ENCODE results near the gene ZNF367. TPM values are rescaled to one million over a fixed set of nuclear protein-coding genes. Genes with fewer than 3 reads are reported as not detected.
A peak's percentile ranks its signal among the peaks of the same experiment; 100 is the strongest.

Gene ZNF367
- total RNA-seq, 1 experiment from 2014 or later: 10.1 TPM

DNA sequence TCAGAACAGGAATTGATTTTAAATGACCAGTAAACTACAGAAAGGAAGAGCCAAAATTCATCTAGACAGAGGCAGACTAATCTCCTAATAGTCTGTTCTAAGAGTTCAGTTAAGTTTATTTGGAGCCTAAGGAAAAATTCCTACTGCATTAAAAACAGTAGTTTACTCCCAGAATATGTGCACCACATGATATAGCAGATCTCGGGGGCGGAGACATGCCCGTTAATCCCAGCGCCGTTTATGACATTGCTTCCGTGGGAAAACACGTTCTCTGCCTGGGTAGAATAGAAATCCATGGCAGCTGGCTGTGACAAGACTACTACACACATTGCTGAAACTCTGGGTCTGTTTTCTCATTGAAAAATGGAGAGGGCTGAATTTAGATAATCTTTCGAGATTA is 43.2 kb upstream of the ZNF367 start:
- Histone ChIP-seq H3T11ph (ENCODE audit: low read length) (no peak overlapping the region), H2BK15ac (ENCODE audit: low read depth, low read length) (no peak overlapping the region), H3K23me2 (ENCODE audit: insufficient read length, low read depth, low read length, poor library complexity, severe bottlenecking) (no peaks in the 10 kb centered on the region), H3K18ac (ENCODE audit: insufficient read length, low read depth, low read length) (no peak overlapping the region), H4K8ac (replicated peaks; ENCODE audit: insufficient read length, low read depth, low read length) (no peak overlapping the region), H3K4me2 (ENCODE audit: insufficient read depth, insufficient read length, low read length) (no peak overlapping the region), H2AK5ac (ENCODE audit: insufficient read length, low read length) (no peak overlapping the region), H4K20me1 (ENCODE audit: control insufficient read depth, insufficient read depth, insufficient read length) (no peaks in the 10 kb centered on the region), H3K27me3 (ENCODE audit: insufficient read depth, low read length) (no peaks in the 10 kb centered on the region), H4K5ac (ENCODE audit: insufficient read length, low read depth, low read length) (no peak overlapping the region), H3K79me2 (ENCODE audit: insufficient read depth, low read length) (no peaks in the 10 kb centered on the region), H3K79me1 (ENCODE audit: insufficient read depth, low read depth, low read length, poor library complexity, severe bottlenecking) (no peaks in the 10 kb centered on the region), H3K9me3 (ENCODE audit: control insufficient read depth, low read depth, low read length) (no peaks in the 10 kb centered on the region), H2BK120ac (ENCODE audit: low read depth, low read length, poor library complexity, severe bottlenecking) (no peak overlapping the region), H2BK20ac (ENCODE audit: low read depth, low read length, poor library complexity, severe bottlenecking) (no peak overlapping the region), H3K27ac (ENCODE audit: insufficient read length, low read depth, low read length) (no peak overlapping the region), H3K56ac (ENCODE audit: insufficient read length, low read depth, low read length) (no peak overlapping the region), H2BK5ac (ENCODE audit: insufficient read length, low read length) (no peak overlapping the region), H3K14ac (ENCODE audit: insufficient read depth, low read length) (no peak overlapping the region), H3K4me1 (ENCODE audit: insufficient read depth, low read length) (peaks cover 3% of the 10 kb centered on the region; the same call in 1 of the 2 replicates), H3K23ac (ENCODE audit: insufficient read length, low read depth, low read length) (no peak overlapping the region), H4K91ac (ENCODE audit: insufficient read length, low read depth, low read length) (no peak overlapping the region), H2BK12ac (ENCODE audit: insufficient read length, low read depth, low read length) (no peak overlapping the region), H3K4ac (ENCODE audit: low read depth, low read length) (no peak overlapping the region), H2AFZ (ENCODE audit: low read length) (no peak overlapping the region), H3K9ac (ENCODE audit: extremely low read depth, insufficient read length, low read length) (no peak overlapping the region)
- TF ChIP-seq, protein P1, sequence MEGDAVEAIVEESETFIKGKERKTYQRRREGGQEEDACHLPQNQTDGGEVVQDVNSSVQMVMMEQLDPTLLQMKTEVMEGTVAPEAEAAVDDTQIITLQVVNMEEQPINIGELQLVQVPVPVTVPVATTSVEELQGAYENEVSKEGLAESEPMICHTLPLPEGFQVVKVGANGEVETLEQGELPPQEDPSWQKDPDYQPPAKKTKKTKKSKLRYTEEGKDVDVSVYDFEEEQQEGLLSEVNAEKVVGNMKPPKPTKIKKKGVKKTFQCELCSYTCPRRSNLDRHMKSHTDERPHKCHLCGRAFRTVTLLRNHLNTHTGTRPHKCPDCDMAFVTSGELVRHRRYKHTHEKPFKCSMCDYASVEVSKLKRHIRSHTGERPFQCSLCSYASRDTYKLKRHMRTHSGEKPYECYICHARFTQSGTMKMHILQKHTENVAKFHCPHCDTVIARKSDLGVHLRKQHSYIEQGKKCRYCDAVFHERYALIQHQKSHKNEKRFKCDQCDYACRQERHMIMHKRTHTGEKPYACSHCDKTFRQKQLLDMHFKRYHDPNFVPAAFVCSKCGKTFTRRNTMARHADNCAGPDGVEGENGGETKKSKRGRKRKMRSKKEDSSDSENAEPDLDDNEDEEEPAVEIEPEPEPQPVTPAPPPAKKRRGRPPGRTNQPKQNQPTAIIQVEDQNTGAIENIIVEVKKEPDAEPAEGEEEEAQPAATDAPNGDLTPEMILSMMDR (conservative IDR thresholded peaks at IDR 0.05): no peak
- peaks cover 5 to 27% (median 19%) of the 10 kb centered on the region in 3 experiments; a peak in 6 of 7 replicates for H3K36me3 Mint-ChIP-seq (ENCODE audit: insufficient read depth in 1 of 3, low read depth in 3 of 3)
- no peak for DNase-seq
- H3K27me3 Mint-ChIP-seq (ENCODE audit: low read depth): no peaks in the 10 kb centered on the region
- H3K4me3 Mint-ChIP-seq: no peak overlapping the region
- peak overlapping the region in 2 of 3 experiments; percentile 29 to 45; a peak in 2 of 7 replicates for H3K27ac Mint-ChIP-seq
- peaks cover 28 to 37% of the 10 kb centered on the region in 2 experiments for H3K4me1 Mint-ChIP-seq
- WGBS (ENCODE audit: extremely low coverage, insufficient read length, low lambda C conversion rate): no CpG with 5 or more reads among the region's 8 CpGs
- no peaks in the 10 kb centered on the region for H3K9me3 Mint-ChIP-seq

Measured in H9 (cell line).